K562 (cell line): Measurements from ENCODE around the gene DHX35. TPM values are rescaled to one million over a fixed set of nuclear protein-coding genes. Genes with fewer than 3 reads are reported as not detected.

Source experiments
- ATAC-seq: fragments of 200-7000 bp; cut with Tn5 transposase; 3 replicates; pipeline ENCODE4 v1.9.1; 2020; ENCODE audit warnings: moderate library complexity
- BruUV-seq: library from RNA; stranded (reverse); fragments of 400-500 nt; replicated peaks from 2 replicates; lab custom pipeline; 2021; lab: Mats Ljungman, UMichigan
- CTCF ChIA-PET: fragments of 300-600 bp; formaldehyde crosslinking; extraction: SDS; loops from one replicate; lab custom pipeline; 2021; ENCODE audit warnings: low intra/inter-chr PET ratio; lab: Yijun Ruan, JAX
- POLR2A ChIA-PET: fragments of 300-600, 350-650 bp; sonication (Branson Sonifier 250); formaldehyde crosslinking; extraction: SDS; loops from one replicate; lab custom pipeline; 2021; ENCODE audit warnings: antibody characterized with exemption, inconsistent platforms; lab: Yijun Ruan, JAX
- DNase-seq, 4 experiments: peaks; one replicate each; pipeline versions ENCODE4 v3.0.0 to v3.0.0-alpha.2; 2011 to 2018; ENCODE audit warnings: low spot score in 3 of 4, mixed read lengths in 3 of 4; ENCODE audit errors: extremely low read depth in 1 of 4
- FAIRE-seq: peaks from 2 replicates; lab custom pipeline; 2011; peaks lifted over from hg19 to GRCh38; lab: Jason Lieb, UNC
- H2AFZ ChIP-seq: 2 replicates; pipeline ENCODE4 v1.6.0; 2011; ENCODE audit warnings: low read depth, low read length, control low read depth, inconsistent platforms
- H3K27ac ChIP-seq: fragments of 200-600 bp; 3 replicates; pipeline ENCODE4 v1.8.0; 2011; ENCODE audit warnings: low read depth, mild to moderate bottlenecking, control low read depth, inconsistent platforms, low read length, moderate library complexity, mixed read lengths; ENCODE audit errors: extremely low read depth
- H3K27me3 ChIP-seq, 2 experiments: fragments of 300-600 bp in 1 of 2; 2 replicates in 1 of 2; 3 replicates in 1 of 2; pipeline versions ENCODE4 v1.6.0 to v1.8.0; 2011; ENCODE audit warnings: inconsistent platforms in 2 of 2, low read length in 2 of 2, mild to moderate bottlenecking in 1 of 2, mixed read lengths in 1 of 2, moderate library complexity in 1 of 2; ENCODE audit not compliant: control insufficient read depth in 2 of 2, insufficient read depth in 2 of 2
- H3K36me3 ChIP-seq: fragments of 300-600 bp; 3 replicates; pipeline ENCODE4 v1.8.0; 2011; ENCODE audit warnings: mild to moderate bottlenecking, low read length, inconsistent platforms; ENCODE audit not compliant: control insufficient read depth, insufficient read depth
- H3K4me1 ChIP-seq, 2 experiments: fragments of 200-600 bp in 1 of 2; replicated peaks in 1 of 2; 2 replicates in 1 of 2; 3 replicates in 1 of 2; pipeline versions ENCODE4 v1.5.1 to v1.8.0; 2011; ENCODE audit warnings: inconsistent platforms in 2 of 2, low read length in 2 of 2, mild to moderate bottlenecking in 1 of 2, mixed read lengths in 1 of 2, moderate library complexity in 1 of 2; ENCODE audit not compliant: control insufficient read depth in 2 of 2, insufficient read depth in 2 of 2
- H3K4me2 ChIP-seq: 2 replicates; pipeline ENCODE4 v1.6.1; 2011; ENCODE audit warnings: low read length, control low read depth, inconsistent platforms, mixed read lengths; ENCODE audit not compliant: insufficient read depth
- H3K4me3 ChIP-seq: fragments of 200-600 bp; sonication (generic), shearing (Covaris generic); 2 replicates; pipeline ENCODE4 v1.5.1; 2016; ENCODE audit warnings: control low read depth, inconsistent platforms
- H3K79me2 ChIP-seq: fragments of 200-600 bp; 3 replicates; pipeline ENCODE4 v1.8.0; 2011; ENCODE audit warnings: low read length, inconsistent platforms; ENCODE audit not compliant: control insufficient read depth, insufficient read depth
- H3K9ac ChIP-seq, 2 experiments: 2 replicates each; pipeline versions ENCODE4 v1.6.0 to v1.6.1; 2011; ENCODE audit warnings: low read depth in 2 of 2, low read length in 2 of 2, control low read depth in 1 of 2, inconsistent platforms in 1 of 2, mild to moderate bottlenecking in 1 of 2, mixed read lengths in 1 of 2; ENCODE audit not compliant: insufficient read depth in 1 of 2
- H3K9me1 ChIP-seq: one replicate; pipeline ENCODE4 v1.6.0; 2011; ENCODE audit warnings: inconsistent platforms, mild to moderate bottlenecking, low read length, moderate library complexity; ENCODE audit not compliant: control insufficient read depth, insufficient read depth
- H3K9me3 ChIP-seq: replicated peaks from 2 replicates; pipeline ENCODE4 v1.5.1; 2011; ENCODE audit warnings: low read depth, low read length, inconsistent platforms; ENCODE audit not compliant: control insufficient read depth, insufficient read depth
- H4K20me1 ChIP-seq: replicated peaks from 2 replicates; pipeline ENCODE4 v1.6.1; 2011; ENCODE audit warnings: low read length, inconsistent platforms, mixed read lengths; ENCODE audit not compliant: control insufficient read depth, insufficient read depth
- BRF1 ChIP-seq: IDR thresholded peaks from 3 replicates; pipeline ENCODE4 v1.6.1; 2011; ENCODE audit warnings: borderline replicate concordance, mild to moderate bottlenecking; ENCODE audit not compliant: insufficient read length; ENCODE audit errors: extremely low read depth
- JUN ChIP-seq, 2 experiments: sonication (generic) in 1 of 2; formaldehyde crosslinking in 1 of 2; IDR thresholded peaks; 2 replicates each; pipeline versions ENCODE4 v1.6.1 to v1.8.0; 2012 to 2022; ENCODE audit warnings: borderline replicate concordance in 2 of 2, mild to moderate bottlenecking in 2 of 2, improper control_type of control experiment in 1 of 2, low read depth in 1 of 2, low read length in 1 of 2, missing genetic modification reagents in 1 of 2
- KLF13 ChIP-seq: fragments of 450-650 bp; IDR thresholded peaks from 2 replicates; pipeline ENCODE4 v1.6.1; 2016; ENCODE audit warnings: missing genetic modification characterization, low read depth, mild to moderate bottlenecking, missing compliant biosample characterization, moderate library complexity, borderline replicate concordance
- SAFB ChIP-seq: fragments of 200-400 bp; formaldehyde crosslinking; IDR thresholded peaks from 2 replicates; pipeline ENCODE4 v1.6.1; 2017; ENCODE audit warnings: low read depth, low read length, borderline replicate concordance
- SLC30A9 ChIP-seq: fragments of 250-450 bp; sonication (Bioruptor Pico); IDR thresholded peaks from 2 replicates; pipeline ENCODE4 v1.8.0; 2022; ENCODE audit warnings: mild to moderate bottlenecking, moderate library complexity
- SRF ChIP-seq, 2 experiments: fragments of 250-450, 450-650 bp in 1 of 2; sonication (Bioruptor Pico) in 1 of 2; sonication (generic) in 1 of 2; formaldehyde crosslinking; IDR thresholded peaks; 2 replicates each; pipeline versions ENCODE4 v1.5.0 to v1.5.1; 2020 to 2022; ENCODE audit warnings: mild to moderate bottlenecking in 1 of 2, missing genetic modification reagents in 1 of 2
- ZNF507 ChIP-seq: conservative IDR thresholded peaks from 2 replicates; pipeline ENCODE4 v1.6.1; 2017; ENCODE audit warnings: missing genetic modification characterization, missing compliant biosample characterization
- WGBS: fragments of 100-300 bp; shearing (Covaris generic); methylation state at CpG from one replicate; pipeline ENCODE4 v1.1.6; 2016; ENCODE audit warnings: low coverage, mixed read lengths; ENCODE audit not compliant: insufficient coverage; ENCODE audit errors: missing lambda C conversion rate; 5-methylcytosine and 5-hydroxymethylcytosine counted together
- in situ Hi-C: fragments of 300-500 bp; cut with MboI; formaldehyde crosslinking; loops from 4 replicates; pipeline ENCODE4 v1.15.0; 2018; ENCODE audit warnings: inconsistent platforms, mixed read lengths
- intact Hi-C: fragments of 100-400 bp; cut with micrococcal nuclease; formaldehyde crosslinking; loops from 2 replicates; pipeline ENCODE4 v1.14.2; 2022
- polyA plus RNA-seq, 8 experiments: library from polyadenylated mRNA; depleted of rRNA in 4 of 8; stranded (reverse) in 5 of 8; unstranded in 3 of 8; fragments of >200 nt; fragmentation: Nextera tagmentation in 2 of 8; fragmentation: Illumina TruSeq in 1 of 8; extraction: Ambion mirVana in 2 of 8; extraction: Trizol in 1 of 8; gene quantifications; 2 replicates each; pipeline versions ENCODE4 v1.2.1 to v1.2.3, GENCODE V29; 2011 to 2014; ENCODE audit warnings: inconsistent platforms in 1 of 8, missing spikeins in 1 of 8
- total RNA-seq, 7 experiments: library from RNA; depleted of rRNA in 6 of 7; stranded (reverse); fragments of >200 nt in 6 of 7; fragmentation: Illumina TruSeq in 2 of 7; extraction: Trizol in 2 of 7; gene quantifications; 2 replicates each; pipeline versions ENCODE4 v1.2.1 to v1.2.3, GENCODE V29; 2011 to 2021; ENCODE audit warnings: low replicate concordance in 1 of 7

Gene DHX35
- total and polyA plus RNA-seq, 9 of the 15 experiments (the other 6 are each of a cell fraction or from before 2014, with no cell fraction given) = 6.5 to 25.6 (median 16.9) TPM

DNA sequence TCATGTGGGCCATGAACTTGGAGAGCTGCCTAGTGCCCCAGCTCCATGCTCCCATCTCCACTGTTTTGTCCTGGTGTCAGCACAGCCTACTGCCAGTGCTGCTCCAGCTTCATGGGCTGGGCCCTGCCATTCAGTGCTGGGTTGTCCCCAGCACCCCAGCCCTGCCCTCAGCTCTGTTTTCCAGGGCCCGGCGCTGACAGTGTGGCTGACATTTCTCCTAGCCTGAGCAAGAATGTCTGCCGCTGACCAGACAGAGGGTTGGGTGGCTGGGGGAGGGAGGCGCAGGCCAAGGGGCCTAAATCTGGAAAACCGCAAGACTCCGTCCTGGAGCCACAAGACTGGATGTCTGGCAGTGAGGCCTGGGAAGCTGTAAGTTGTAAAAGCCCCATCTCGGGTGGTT lies 78.9 kb downstream of the DHX35 start:
- no peaks in the 10 kb centered on the region for H3K27me3 ChIP-seq
- H3K79me2 ChIP-seq = no peaks in the 10 kb centered on the region
- WGBS = 79% methylated on average over 6 of the region's 7 CpGs
- H3K27ac ChIP-seq = no peak overlapping the region
- ATAC-seq (no peak), DNase-seq (no peak), FAIRE-seq (no peak)
- no peak overlapping the region for H2AFZ ChIP-seq
- H3K9ac ChIP-seq = 0 out of 4 replicates have a peak overlapping the region, but pooled peaks of 1 of the 2 experiments have one; percentile 10
- no peaks in the 10 kb centered on the region for H4K20me1 ChIP-seq
- no peaks in the 10 kb centered on the region for H3K9me1 ChIP-seq
- no peak overlapping the region for H3K4me2 ChIP-seq
- in situ Hi-C loops (loop anchor here (10.0 kb wide), 1 partner anchor 396 kb away; no protein-coding TSS in a partner anchor), intact Hi-C loops (loop anchor here (10.0 kb wide), 2 partner anchors 286 to 316 kb away; partner anchors contain the start of gene SLC32A1)
- H3K4me1 ChIP-seq = peaks cover 2 to 7% of the 10 kb centered on the region in 2 experiments; a peak in 2 of 5 replicates
- peaks cover 55% of the 10 kb centered on the region; the same call in 2 of the 3 replicates for H3K36me3 ChIP-seq
- BruUV-seq = no TSS peak
- no peaks in the 10 kb centered on the region for H3K9me3 ChIP-seq
- no peak overlapping the region for H3K4me3 ChIP-seq
- CTCF ChIA-PET = no interaction called here
- POLR2A ChIA-PET = no interaction called here
- no peak for TF ChIP-seq KLF13 (tag)
- no peak for TF ChIP-seq SAFB
- TF ChIP-seq SLC30A9 (CRISPR knock-in tag) = no peak
- TF ChIP-seq ZNF507 (tag) = no peak
- TF ChIP-seq SRF (CRISPR knock-in tag; IDR thresholded peaks at IDR 0.05) = no peak
- no peak for TF ChIP-seq BRF1
- no peak for TF ChIP-seq JUN (IDR thresholded peaks at IDR 0.05; ENCODE audit: borderline replicate concordance, low read depth, low read length)
- no peak for TF ChIP-seq JUN (CRISPR knock-in tag; IDR thresholded peaks at IDR 0.05; ENCODE audit: borderline replicate concordance)
